Right forelimb (tissue), 1 donor: ENCODE data around the gene MINDY4B.
"Not testable (repeated sequence)": the region's sequence is repeated elsewhere in the genome, so short reads cannot be mapped to it uniquely, and the experiment has no call there.

Source experiments
- DNase-seq: peaks from one replicate; pipeline ENCODE4 v3.0.0-alpha.2; 2018

Gene MINDY4B

GRCh38 chr3:150898046-150898754 lies 7.0 kb downstream of the MINDY4B start:
- DNase-seq: no peak

- DNase-seq: no peak
These were observed 7.6 kb downstream of the MINDY4B start for GRCh38 chr3:150897592-150897991.

- DNase-seq: no peak
These were observed 14.4 kb downstream of the MINDY4B start for GRCh38 chr3:150890831-150891230.

GRCh38 chr3:150890295-150890694 lies 14.9 kb downstream of the MINDY4B start:
- no peak for DNase-seq

- no peak for DNase-seq
These were observed 16.1 kb downstream of the MINDY4B start for GRCh38 chr3:150889106-150889505.

- no peak for DNase-seq
These were observed 18.2 kb downstream of the MINDY4B start for GRCh38 chr3:150887031-150887430.

DNA sequence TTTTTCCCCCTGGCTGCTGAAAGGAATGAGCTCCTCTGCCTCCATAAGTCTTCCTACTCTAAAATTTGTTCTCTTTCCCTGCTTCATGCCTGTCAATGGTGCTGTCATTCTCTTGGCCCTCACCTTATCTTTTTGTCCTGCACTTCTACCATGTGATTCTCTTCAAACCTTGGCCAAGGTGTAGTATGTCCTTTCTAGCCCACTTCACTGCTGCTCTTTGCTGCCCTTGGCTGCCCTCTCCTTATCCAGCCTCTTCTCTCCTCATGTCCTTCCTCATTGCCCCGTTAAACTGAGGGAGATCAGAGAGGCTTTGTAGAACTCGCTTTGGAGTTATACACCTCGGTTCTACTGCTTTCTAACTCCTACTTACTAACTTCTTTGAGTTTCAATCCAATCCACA lies 19.7 kb downstream of the MINDY4B start:
- DNase-seq: no peak

DNA sequence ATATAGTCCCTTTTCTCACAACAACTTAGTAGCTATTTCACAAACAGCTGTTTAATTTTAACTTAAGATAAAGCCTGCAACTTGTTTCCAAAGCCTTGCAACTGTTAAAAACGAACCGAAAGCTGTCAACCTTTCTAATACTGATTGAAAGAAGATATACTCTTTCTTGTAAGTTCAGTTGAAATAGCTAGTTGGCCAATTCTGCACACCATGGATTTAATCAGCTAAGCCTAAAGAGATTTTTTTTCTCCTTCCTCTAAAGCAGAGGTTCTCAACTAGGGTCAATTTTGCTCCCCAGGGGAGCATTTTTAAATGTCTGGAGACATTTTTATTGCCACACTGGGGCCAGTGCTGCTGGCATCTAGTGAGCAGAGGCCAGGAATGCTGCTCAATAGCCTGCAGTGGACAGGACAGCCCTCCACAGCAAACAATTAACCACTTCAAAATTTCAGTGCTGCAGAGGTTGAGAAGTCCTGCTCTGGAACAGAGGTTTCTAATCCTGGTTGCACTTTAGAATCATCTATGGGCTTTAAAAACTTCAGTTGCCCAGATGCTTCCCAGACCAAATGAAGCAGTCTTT lies 26.2 kb downstream of the MINDY4B start:
- DNase-seq: no peak

GRCh38 chr3:150878290-150878689 lies 26.9 kb downstream of the MINDY4B start:
- no peak for DNase-seq

DNA sequence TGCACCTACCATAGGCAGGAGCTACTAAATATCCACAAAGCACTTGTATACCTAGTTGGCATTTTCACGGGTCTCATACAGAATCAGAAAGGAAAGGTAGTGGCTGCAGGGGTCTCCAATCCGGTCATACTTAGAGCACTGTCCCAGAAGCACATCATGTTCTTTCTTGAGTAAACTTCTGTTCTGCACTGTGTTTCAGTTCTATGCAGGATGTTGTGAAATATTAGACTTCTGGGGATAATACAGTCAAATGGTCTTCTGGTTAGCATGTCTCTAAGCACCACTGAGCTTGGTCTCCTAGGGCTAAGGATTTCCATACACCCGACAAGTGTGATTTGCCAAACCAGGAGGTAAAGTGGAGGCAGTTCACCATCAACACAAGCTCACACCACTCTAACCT lies 27.9 kb downstream of the MINDY4B start:
- DNase-seq: no peak

DNA sequence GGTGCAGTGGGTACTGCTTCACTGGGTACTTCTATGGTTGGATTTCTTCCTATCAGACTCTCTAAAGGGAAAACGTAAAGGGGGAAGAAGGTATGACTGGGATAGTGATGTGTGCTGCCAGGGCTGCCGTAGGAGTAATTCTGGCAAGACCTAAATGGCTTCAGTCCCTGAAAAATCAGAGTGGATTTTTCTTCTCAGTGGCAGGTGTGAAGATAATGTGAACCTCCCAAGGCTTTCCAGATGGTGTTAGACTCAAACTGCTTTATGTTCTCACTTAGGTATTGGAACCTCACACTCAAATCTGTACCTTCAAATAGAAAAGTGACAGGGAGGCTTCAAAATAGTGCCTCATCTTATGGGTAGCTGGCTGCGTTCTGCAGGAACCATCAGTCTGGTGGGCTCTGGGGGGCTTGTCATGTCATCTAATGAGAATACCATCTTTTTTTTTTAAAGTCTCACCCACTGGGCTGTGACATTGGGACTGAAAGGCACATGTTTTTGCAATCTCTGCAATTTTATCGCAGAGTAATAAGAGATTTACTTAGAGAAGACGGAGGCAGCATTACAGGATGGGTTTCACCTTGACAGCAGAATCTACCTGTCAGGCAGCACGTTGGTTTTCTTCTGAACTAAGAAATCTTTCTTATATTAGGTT lies 28.5 kb downstream of the MINDY4B start:
- DNase-seq: no peak

DNA sequence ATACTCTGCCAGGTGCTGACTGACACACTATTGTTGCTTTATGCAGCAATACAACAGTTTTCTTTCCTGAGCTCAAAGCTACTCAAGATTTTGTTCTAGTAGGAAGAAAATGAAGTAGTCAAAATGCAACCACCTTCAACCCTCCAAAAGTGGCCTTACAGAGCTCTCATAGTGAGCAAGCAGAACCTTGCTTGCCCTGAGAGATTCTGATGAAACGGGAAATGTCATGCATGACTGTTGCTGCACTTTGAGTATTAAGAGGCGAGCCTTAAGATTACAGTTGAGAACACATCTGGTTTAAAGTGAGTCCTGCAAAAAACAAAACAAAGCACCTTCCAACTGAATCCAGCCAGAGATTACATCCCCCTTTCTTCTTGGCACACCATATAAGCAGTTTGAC lies 29.7 kb downstream of the MINDY4B start:
- no peak for DNase-seq

- DNase-seq: no peak
These were observed 30.5 kb downstream of the MINDY4B start for GRCh38 chr3:150874666-150875219.

- DNase-seq: no peak
These were observed 34.0 kb downstream of the MINDY4B start for GRCh38 chr3:150871192-150871591.

GRCh38 chr3:150870406-150870805 lies 34.8 kb downstream of the MINDY4B start:
- DNase-seq: no peak

GRCh38 chr3:150868282-150868681 lies 37.0 kb downstream of the MINDY4B start:
- DNase-seq: no peak

DNA sequence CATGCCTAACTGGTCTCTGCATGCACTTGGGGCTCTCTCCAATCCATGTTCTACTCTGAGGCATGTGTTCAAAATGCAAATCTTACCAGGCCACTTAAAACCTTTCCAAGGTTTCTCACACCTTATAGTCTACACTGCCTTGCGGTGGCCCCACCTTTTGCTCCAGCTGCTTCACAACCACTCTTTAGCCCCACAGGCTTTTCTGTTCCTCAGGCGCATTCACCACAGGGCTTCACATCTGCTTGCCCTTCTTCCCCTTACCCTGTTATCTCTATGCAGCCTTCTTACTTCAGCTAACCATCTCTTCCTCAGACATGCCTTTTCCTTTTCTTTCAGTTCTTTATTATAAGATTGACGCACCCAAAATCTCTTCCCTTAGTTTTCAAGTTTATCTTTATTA lies 37.8 kb downstream of the MINDY4B start:
- no peak for DNase-seq

- DNase-seq: not testable (repeated sequence)
These were observed 41.3 kb downstream of the MINDY4B start for GRCh38 chr3:150863921-150864320.

GRCh38 chr3:150861851-150862250 lies 43.4 kb downstream of the MINDY4B start:
- no peak for DNase-seq

- not testable (repeated sequence) for DNase-seq
These were observed 47.3 kb downstream of the MINDY4B start for GRCh38 chr3:150857936-150858335.

DNA sequence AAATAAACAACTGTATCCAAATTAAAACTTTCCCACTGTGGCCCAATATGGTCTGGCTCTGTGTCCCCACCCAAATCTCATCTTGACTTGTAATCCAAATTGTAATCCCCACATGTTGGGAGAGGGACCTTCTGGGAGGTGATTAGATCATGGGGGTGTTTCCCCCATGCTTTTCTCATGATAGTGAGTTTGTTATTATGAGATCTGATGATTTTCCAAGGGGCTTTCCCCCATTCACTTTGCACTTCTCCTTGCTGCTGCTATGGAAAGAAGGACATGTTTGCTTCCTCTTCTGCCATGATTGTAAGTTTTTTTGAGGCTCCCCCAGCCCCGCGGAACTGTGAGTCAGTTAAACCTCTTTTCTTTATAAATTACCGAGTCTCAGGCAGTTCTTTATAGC lies 55.0 kb downstream of the MINDY4B start:
- no peak for DNase-seq

DNA sequence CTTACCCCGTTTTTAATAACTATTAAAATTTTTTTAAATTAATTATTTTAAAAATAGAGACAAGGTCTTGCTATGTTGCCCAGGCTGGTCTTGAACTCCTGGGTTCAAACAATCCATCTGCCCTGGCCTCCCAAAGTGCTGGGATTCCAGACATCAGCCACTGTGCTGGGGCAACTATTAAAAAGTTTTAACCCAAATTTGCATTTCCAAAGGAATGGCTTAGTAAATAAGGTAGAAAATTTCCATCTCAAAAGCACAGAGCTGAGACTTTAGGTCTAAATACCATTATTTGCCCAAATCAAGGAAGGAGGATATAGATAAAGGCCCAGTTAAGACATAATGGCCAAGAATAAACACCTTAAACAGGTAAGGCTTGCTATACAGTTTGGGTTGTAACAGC lies 56.4 kb downstream of the MINDY4B start:
- DNase-seq: no peak

DNA sequence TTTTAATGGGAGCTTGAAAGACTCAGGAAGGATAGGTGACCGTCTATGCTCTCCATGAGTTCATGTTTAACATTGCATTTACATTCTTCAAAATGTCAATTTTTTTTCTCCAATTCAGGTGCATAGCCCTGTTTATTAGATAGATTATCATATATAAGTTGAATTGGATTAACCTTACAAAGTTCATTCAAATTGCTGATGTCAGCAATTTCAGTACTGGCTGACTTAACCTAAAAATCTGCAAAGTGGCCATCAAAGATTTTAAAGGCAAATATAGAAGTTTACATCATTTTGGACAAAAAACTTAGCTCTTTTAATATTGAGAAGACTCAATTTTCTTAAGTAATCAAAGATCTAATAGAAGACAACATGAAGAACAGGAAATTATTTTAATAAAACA lies 57.8 kb downstream of the MINDY4B start:
- no peak for DNase-seq

DNA sequence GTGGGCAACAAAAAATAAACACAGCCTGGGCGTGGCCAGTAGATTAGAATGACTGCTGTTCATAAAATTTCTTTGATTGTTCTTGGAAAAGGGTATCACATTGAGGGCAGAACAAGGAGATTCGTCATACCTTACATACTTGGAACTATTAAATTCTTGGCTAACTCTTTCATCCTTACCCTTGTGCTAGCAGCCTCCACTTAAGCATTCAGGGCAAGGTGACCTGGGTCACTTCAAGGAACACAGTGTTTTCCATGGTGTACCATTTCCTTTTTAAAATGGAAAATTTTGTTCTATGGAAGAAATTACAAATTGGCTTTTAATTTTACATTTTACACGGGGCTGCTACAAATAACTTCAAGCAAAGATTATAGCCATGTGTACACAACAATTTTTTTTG lies 60.8 kb downstream of the MINDY4B start:
- DNase-seq: no peak
